HG02884 (cell line): Measurements from ENCODE around the gene ATXN3L.

Experiments
- ATAC-seq: cut with Tn5 transposase; IDR thresholded peaks from one replicate; pipeline ENCODE4 v1.9.1; 2021; ENCODE audit warnings: mild to moderate bottlenecking, moderate library complexity; ENCODE audit not compliant: unreplicated experiment

ATXN3L gene

DNA sequence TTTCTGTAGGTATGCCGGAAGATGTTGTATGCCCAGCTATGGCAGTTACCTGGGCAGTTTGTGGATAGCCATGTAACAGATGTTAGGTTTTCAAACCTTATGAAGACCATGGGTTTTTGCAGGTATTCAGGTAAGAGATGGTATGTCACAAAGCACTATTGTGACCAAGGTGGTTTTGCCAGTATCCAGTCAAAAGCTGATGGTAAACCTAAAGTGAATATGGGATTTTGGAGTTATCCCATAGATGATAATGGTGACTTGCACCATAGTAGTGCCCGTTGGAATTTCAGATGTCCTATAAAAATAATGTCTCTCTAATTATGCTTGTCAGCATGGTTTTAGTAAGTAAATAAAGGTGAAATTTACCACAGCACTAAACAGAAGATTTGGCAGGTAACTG is at the start of gene ATXN3L:
TSS of gene ATXN3L (minus strand) at position 101 of the 400 bp plus-strand sequence. CDS start 119 bp downstream, outside the sequence.
- ATAC-seq, result no peak

DNA sequence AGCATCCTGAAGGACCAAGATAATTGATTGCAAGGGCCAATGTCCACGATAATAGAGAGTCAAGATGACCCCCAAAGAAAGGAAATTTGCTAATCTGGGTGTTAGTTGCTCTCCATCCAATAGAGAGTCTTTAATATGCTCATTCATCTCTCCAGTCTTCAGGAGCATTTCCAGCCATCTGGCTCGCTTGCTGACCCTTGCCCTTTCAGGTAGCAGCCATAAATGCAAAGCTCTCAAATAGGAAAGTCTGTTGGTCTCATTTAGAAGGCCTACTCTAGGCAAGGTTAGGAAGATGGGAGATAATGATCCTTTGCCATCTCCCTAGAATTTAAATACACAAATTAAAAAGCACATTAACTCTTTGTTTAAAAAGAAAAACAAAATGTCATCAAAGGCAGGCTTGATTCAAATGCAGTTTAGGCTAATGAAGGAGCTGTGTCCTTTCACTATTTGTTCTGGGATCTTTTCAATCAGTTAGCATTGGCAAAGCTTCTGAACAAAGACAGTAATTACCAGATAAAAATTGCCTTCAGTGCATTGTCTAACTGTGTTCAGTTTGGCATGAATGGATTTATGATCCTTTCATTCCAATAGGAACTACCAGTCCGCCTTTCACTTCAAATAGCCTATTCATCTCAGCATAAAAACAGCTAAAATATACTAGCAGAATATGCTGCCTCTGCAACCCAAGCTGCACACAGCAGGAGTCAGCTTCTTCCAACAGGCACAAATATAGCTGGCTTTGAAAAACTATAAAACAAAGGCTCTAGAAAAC is 49.6 kb upstream of the ATXN3L start:
- no peak for ATAC-seq

DNA sequence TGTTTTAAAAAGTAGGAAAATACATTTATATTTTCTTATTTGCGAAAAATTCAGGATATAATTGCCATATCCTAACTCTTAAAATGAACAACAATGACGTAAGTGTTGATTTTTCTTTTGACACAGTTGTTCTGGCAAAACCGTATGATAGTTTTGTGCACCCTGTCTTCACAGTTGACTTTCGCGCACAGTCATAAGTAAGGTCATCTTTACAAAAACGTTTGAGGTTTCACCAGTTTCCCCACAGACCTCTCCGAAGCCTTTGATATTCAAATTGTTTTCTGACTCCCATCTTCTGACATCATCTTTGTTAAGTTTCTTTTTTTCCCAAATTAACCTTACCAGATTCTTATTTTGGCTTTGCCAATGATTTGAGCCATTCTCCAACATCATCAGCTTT is 48.1 kb upstream of the ATXN3L start:
- ATAC-seq, result no peak

DNA sequence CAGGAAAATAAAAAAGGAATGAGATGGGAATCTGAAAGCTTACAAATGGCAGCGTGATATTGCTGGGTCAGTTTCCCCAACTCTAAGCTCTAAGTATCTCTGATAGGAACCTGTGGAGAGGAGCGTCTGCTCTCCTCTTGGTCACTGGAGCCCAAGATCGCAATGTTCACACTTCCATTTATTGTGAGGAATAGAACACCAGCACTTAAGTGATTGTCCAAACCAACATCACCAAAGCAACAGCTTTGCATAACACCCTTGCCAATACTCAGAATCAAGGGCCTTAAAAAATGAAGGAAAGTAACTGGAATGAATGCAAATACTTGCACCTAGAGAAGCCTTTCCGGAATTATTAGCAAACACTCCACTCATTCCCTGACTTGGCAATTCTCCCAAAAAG is 46.8 kb upstream of the ATXN3L start:
- no peak for ATAC-seq

DNA sequence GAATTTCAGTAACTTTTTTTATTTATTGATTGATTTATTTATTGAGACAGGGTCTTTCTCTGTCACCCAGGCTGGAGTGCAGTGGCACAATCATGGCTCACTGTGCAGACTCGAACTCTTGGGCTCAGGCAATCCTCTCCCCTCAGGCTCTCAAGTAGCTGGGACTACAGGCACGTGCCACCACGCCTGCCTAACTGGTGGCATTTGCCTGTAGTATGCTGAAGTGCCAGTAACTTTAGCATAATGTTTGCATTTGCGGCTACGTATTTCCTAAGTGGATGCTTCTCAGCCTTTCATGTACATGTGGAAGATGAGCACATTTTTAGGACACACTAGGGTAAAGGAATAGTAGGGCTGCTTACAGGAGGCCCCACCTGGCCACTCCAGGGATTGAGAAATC is 45.3 kb upstream of the ATXN3L start:
- ATAC-seq, result no peak

DNA sequence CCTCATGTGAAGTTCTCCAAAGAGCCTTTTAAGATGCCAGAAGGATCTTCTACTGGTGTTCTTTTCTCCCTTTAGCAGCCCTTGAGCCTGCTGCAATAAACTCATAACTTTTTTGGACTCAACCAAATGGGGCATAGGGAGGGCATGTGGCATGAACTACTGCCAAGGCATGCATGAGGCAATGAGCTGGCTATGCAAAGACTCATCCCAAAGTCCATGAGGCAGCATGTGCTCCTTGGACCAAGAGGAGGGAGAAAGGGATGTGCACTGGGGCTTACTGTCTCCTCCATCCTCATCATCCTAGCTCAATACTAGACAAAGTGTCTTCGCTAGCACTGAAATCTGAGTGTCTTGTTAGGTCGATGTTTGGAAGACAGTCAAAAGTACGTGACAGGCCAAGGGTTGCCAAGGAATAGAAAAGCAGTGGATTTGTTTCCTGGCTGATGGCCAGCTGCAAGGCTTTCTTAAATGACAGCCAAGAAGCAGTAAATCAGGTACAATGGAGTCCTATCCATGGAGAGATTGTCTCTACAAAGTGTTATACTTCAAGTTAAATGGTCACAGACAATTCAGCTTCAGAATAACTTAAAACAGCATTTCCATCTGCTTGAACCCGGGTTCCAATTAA is 44.5 kb upstream of the ATXN3L start:
- no peak for ATAC-seq

DNA sequence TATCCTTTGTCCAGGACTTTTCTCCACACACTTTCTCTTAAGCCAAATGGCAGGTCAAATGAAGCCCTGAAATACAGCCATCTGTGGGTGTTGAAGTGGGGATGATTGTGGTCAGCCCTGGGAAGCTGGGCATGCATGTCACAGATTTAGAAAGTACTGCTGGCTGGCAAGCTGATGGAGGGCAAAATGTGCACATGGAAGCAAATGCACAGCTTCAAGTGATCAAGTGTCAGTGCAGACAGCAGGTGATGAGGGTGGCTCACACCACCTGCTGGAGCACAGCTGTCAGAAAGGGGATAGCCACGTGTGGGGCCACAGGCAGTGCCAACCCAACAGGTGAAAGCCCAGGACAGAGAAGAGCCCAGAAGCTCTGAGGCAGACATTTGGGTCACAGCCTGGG is 40.3 kb upstream of the ATXN3L start:
- no peak for ATAC-seq

DNA sequence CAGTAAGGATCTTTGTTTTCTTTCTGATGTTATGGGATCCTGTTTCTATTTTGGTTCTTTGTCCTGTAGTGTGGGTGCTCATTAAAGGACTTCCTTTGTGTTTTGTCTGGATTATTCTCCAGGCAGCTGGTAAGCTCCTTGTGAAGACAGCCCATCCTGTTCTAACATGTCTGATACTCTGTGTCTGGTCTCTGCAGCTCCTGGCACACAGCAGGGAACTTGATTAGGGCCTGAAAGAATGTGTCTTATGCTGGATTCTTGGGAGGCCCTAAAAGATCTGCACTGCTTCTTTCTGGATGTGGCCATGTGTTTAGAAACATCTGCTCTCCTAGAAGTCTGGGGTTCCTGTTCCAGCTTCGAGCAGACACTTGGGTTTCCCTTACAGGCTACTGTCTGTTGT is 38.1 kb upstream of the ATXN3L start:
- no peak for ATAC-seq

DNA sequence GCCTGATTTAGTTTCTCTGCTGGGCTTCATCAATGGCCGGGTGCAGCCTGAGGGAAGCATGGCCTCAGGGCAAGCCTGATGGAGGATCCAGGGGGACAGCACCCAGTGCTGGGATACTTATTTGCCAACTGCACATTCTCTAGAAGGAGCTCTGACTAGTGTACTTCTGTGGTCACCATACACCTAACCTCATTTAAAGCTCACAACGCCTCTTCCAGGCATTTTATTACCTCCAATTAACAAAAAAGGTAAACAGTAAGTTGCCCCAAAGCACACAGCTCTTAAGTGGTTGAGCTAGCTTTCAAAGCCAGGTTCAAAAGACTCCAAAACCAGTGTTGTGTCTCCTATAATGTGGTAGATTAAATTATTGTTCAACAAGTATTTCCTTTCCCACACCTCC is 26.8 kb upstream of the ATXN3L start:
- no peak for ATAC-seq

DNA sequence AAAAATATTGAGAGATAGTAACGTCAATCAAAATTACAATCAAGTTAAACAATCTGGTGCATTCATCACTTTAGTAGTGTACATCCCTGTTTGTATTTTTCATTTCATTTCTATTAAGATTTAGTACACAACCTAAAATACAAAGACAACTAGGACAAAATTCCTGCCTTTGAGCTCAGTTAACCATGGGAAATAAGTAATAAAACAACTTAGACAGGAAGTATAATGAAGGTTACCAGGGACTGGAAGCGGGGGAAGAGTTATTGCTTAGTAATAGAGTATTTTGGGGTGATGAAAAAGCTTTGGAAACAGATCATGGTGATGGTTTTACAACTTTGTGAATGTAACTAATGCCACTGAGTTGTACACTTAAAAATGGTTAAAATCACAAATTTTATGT is 25.6 kb upstream of the ATXN3L start:
- ATAC-seq, result no peak

DNA sequence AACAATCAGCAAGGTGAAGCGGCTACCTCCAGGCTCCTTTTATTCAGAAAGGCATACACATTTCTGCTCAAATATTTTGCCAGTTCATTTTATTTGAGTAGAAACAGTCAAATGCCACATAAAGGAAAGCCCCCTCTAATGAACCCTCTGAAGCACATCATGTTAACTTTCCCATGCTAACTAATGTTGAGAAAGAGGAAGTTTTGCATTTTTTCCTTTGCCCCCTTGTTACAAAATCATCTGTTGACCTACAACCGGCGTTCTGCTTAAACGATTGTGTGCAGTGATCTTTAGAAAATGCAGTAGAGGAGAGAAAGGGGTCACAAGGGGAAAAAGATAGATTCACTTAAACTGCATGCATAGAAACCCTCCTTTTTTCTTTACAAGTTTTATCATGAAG is 25.2 kb upstream of the ATXN3L start:
- ATAC-seq, result no peak

DNA sequence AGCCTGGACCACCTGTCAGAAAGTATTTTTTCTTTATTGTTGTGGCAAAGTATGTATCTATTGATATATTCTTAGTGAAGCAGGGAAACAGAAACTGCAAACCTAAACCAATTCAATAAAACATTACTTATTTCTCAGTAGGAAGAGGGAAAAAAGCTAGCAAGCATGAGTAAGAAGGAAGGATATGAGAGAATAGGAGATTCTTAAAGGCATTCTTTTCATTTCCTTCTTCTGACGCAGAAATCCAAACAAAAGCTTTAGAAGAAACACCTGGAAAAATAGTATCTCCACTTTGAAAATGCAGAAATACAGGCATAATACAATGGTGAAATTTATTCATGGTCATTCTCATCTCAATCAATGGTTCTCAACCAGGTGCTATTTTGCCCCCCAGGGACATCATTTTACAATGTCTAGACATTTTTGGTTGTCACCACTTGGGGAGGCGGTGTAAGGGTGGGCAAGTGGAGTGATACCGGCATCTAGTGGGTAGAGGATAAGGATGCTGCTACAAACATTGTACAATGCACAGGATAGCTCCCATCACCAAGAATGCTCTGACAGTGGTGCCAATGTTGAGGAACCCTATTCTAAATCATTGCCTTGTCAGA is 21.7 kb upstream of the ATXN3L start:
- no peak for ATAC-seq

DNA sequence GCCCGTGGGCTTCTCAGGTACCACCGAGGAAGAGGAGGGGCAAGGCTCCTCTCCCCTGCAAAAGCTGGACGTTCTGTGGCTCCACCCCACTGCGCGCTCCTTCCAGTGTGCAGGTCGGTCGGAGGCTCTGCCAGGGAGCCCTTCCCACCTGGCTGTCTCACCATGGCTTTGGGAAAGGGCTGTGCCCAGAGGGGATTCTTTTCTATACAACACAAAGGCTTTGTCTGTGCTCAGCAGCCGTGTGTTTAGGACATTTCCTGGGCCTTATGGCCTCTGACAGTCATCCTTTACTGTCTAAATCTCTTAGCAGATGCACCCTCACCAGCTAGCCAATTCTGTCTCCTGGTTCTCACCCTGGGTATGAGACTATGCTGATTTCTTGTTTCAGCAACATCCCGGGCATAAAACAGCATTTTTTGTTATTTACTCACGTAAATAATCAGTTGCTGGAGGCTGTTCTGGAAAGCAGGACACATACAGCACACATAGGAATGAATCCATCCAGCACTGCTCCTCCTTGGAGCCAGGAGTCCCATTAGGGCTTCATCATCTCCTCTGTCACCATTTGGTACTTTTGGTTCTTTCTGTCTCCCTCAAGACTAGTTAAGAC is 20.4 kb upstream of the ATXN3L start:
- no peak for ATAC-seq

DNA sequence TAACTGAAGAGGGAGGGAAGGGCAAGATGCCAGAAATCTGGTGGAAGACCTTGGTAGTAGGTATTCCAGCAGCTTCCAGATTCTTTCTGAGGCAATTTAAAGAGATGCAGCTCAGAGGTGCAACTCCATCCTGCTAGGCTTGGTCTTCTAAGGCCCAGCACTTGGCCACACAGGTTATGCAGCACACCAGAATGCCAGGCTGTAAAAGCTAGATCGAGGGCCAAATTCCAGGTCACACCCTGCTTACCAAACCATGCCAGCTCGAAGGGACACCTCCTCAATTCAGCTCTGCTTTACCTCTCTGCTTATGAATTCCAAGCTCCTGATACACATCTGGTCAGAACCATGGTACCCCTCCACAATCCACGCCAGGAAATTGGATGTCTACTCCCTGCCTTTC is 19.8 kb upstream of the ATXN3L start:
- no peak for ATAC-seq

DNA sequence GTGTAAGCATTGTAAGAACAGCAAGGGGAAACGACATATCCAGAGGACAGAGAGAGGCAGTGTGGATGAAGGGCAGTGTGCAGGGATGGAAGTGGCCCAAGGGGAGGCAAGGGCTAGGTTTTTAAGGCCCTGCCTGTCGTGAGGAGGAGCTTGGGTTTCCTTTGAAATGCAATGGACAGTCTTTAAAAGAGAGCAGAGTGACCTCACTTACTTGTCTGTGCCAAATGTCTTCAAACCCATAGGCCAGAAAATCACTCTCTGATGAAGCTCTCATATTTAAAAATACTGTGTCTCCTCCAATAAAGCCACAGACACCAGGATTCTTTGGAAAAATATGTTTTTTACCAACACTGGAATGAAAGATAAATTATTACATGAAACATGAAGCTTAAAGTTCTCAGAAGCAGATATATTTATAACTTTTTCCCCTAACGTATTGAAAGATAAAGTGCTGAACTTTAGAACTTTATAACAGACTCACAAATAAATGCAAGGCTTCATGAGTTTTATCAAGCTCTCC is 19.2 kb upstream of the ATXN3L start:
- ATAC-seq, result no peak

DNA sequence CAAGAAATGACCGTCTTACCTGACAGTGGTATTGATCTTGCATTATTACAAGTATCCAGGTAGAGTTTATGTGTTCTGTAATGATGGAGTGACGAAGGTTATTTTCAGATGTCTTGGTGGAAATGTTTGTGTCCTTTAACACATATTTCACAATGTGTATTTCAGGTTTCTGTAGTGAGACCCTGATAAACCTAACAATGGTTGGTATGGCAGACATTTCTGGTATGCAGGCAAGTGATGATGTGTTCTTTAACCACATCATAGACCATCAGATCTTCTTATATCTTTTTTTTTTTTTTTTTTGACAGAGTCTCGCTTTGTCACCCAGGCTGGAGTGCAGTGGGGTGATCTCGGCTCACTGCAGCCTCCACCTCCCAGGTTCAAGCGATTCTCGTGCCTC is 14.6 kb upstream of the ATXN3L start:
- ATAC-seq, result no peak

DNA sequence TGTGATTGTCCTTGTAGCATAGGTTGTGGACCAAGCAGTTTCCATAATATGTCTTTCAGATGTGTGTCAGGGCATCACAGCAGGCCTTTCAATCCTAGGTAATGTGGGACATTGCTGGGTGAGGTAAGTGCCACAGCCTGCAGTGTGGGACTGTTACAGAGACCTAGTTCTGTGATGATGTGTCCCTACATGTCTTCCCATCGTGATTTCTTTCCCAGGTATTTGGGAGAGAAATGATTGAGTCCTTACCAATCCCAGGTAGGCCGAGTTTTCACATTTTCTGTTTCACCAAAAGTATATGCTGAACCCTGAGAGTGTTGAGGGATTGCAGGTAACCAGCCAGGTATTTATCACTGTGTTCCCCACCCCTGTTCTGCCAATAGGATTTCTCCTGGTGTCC is 10.6 kb upstream of the ATXN3L start:
- no peak for ATAC-seq

DNA sequence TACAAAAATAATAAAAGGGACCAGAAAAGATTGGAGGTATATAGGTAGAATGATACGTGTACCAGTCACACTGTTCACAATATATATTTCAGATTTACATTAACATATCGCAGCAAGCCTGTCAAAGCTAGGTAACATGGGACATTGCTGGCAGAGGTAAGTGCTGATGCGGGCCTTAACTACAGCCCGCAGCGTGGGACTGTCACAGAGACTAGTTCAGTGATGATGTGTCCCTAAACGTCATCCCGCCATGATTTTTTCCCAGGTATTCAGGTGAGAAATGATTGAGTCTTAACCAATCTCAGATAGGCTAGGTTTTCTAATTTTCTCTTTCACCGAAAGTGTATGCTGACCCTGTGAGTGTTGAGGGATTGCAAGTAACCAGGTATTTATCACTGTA is 7.8 kb upstream of the ATXN3L start:
- no peak for ATAC-seq

DNA sequence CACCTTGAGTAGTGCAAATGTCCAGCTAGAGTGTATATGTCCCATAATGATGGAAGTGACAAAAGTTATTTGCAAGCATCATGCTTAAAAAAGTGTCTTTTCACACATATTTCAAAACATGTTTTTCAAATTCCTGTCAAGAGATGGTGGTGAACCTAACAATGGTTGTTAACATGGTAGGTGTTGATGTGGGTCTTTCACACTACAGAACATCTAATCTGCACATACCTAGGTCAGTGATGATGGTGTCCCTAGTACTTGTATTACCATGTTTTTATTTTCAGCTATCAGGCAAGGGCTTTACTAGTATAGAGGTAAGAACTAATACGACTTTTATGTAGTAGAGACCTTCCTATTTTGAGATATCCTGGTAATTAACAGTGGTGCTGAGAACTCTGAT is 3.4 kb upstream of the ATXN3L start:
- no peak for ATAC-seq

DNA sequence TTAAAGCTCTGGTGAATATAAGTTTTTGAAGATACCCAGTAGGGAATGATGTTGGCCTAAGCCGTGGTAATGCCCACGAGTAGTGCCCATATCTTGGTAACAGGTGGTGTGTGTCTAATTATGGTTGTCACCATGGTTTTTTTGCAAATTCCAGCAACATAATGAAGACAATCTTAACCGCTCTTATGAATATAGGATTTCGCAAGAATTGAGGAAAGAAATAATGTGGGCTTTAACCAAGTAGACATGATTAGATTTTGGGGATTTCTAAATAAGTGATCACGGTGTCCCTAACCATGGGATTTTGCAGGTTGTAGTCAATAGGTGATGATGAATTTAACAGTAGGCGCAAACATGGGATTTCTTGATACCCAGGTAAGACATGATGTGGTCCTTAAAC is 2.5 kb downstream of the ATXN3L start:
- no peak for ATAC-seq

DNA sequence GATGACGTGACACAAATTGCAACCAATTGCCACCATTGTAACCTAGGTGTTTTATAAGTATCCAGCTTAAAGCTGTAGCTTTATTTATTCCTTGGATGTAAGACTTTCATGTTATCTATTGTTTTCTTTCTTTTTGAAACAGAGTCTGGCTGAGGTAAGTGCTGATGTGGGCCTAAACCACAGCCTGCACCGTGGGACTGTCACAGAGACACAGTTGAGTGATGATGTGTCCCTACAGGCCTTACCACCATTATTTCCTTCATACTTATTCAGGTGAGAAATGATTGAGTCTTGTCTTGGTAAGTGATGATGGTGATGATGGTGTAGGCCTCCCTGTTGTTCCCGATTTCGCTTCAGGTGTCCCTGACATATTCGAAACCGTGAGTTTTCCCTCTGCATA is 8.3 kb downstream of the ATXN3L start:
- ATAC-seq, result no peak

DNA sequence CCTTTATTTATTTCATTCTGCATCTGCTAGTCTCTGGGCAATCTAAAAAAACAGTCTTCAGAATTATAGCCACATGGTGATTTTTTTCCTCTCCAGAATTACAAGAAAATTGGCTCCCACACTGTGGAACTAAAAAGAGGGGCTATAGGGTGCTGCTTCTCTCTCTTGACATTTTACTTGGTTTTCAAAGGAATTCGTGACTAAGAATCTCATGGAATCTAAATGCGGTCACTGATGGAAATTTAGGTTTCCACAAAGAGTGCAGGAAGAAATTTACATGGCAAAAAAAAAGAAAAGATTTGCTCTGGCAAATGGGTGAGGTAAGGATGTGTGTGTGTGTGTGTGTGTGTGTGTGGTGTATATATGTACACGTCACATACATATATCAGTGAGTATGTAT is 10.2 kb downstream of the ATXN3L start:
- ATAC-seq, result no peak
